GM19193 (cell line): Measurements from ENCODE around the gene UNC5A.

Source experiments
- POLR2A ChIP-seq: IDR thresholded peaks from 4 replicates; pipeline ENCODE4 v1.6.1; 2011; ENCODE audit not compliant: insufficient read depth, insufficient read length; ENCODE audit errors: extremely low read depth

The UNC5A gene

DNA sequence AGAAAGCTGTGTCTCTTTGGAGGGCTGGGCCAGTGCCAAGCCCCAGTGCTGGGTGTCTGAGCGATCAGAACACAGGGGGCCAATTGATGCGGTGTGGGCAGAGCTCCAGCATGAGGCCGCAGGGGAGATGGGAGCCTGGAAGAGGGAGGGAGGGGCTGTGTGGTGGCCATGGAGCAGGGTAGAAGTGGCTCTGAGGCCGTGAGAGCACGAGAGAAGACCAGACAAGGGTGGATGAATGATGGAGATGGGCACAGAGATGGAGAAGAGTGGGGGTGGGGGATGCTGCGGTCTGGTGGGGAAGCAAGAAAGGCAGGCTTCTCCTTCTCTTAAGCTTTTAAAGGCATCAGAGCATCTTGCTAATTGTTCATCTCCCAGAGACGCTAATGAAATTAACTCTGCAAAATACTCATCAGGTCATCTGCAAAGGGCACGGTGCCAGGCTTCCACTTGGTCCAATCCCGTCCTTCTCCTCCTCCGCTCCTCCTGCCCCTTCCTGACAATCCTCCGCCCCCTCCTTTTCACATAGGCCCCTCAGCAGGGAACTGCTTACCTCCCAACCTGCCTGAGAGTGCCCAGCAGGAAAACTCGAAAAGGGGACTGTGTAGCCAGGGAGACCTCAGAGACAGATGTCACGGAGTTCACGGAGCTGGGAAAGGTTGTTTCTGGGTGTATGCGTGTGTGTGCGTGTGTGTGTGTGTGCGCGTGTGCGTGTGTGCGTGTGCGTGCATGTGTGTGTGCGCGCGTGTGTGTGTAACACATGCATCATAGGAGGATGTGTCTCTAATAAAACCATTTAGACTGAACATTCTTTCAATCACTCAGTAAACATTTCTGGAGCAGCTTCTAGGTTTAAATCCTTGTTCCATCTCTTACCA is 7.1 kb upstream of the UNC5A start:
- no peak for TF ChIP-seq POLR2A

DNA sequence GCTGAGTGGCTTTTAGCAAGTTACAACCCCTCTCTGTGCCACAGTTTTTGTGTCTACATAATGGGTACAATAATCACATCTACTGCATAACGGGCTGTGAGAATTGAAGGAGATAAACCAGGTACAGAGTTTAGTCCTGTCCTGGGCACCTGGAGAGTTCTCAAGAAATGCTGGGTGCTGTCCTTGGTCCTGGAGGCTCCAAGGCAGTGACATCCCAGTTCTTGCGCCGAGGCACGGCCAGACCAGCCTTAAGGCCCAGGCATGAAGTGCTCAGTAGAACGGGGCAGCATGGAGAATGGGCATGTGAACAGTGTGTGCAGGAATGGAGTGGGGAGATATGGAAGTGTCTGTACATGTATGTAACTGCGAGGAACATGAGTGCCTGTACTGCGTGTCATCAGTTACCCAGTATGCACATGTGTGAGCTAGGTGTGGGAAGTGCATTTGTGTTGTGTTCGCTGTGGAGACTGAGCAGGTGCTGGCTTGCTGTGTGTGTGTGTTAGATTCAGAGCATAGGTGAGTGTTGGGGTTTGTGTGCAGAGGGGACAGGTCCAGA is 6.3 kb upstream of the UNC5A start:
- no peak for TF ChIP-seq POLR2A

DNA sequence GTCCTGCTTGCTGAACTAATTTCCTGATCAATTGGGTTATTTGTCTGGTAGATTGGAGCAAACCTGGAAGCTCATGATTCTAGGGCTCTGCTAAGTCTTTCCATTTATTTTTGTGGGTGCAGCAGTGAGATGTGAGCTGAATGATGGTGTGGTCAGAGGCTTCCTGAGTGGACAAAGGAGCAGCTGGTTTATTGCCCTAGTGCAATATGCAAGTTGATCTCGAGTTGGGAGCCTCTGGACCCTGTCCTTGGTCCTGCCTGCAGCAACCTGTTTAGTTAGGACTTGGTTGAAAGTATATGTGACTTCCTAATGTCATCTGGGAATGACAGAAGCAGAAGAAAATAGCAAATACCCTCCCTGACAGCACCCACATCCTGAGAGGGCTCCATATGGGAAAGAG is 4.2 kb upstream of the UNC5A start:
- TF ChIP-seq POLR2A = no peak

DNA sequence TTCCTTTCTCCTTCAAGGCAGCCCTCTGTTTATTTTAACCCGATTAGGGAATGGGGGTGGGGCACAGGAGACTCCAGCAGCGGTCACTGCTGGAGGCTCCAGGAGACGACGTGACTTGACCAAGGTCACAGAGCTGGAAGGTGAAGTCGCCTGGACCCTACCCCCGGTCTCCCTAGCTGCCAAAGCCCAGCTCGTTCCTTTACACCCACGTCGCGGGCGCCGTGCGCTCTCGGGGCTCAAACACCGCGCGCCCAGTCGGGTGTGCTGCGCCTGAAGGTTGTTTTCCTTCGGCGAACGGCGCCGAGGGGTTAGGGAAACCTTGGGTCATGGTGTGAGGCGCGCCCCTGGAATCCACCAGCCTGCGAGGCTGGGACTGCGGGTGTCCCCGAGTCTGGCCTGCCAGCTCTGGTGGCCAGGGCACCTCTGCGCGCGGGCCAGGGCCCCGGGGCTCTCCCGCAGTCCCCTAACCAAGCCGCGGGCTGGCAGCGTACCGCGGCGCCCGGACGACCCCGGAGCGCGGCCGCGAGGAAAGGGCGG is 747 bp upstream of the UNC5A start:
- TF ChIP-seq POLR2A = no peak

DNA sequence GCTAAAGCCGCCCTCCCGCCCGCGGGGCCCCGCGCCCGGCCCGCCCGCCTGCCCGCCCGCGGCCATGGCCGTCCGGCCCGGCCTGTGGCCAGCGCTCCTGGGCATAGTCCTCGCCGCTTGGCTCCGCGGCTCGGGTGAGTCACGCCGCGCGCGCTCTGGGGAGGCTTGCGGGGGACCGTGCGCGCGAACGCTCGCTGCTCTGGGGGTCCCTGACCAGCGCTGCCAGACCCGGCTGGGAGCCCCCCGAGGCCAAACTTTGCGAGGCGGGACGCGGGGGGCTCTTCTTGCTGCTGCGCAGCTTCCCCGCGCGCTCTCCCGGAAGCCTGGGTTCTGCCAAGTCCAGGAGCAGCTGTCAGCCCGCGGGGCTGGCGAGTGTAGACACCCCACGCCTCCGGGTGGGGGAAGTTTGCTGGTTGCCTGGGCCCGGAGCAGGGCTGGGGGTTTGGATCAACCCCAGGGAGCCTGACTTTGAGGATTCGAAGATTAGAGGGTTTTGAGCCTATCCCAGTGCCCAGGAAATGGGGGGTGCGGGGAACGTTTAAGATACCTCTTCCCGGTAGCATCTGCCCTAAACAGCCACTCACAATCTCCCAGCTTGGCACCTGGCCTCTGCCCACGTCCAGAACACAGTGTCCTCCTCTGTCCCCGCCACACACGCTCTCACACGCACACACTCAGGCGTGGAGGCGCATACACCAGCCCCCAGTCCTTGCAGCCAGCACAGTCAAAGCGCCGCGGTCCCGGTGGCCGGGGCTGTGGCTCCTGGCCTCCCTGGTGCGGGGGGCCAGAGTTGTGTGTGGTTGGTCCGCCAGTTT is 535 bp downstream of the UNC5A start:
- TF ChIP-seq POLR2A = no peak

DNA sequence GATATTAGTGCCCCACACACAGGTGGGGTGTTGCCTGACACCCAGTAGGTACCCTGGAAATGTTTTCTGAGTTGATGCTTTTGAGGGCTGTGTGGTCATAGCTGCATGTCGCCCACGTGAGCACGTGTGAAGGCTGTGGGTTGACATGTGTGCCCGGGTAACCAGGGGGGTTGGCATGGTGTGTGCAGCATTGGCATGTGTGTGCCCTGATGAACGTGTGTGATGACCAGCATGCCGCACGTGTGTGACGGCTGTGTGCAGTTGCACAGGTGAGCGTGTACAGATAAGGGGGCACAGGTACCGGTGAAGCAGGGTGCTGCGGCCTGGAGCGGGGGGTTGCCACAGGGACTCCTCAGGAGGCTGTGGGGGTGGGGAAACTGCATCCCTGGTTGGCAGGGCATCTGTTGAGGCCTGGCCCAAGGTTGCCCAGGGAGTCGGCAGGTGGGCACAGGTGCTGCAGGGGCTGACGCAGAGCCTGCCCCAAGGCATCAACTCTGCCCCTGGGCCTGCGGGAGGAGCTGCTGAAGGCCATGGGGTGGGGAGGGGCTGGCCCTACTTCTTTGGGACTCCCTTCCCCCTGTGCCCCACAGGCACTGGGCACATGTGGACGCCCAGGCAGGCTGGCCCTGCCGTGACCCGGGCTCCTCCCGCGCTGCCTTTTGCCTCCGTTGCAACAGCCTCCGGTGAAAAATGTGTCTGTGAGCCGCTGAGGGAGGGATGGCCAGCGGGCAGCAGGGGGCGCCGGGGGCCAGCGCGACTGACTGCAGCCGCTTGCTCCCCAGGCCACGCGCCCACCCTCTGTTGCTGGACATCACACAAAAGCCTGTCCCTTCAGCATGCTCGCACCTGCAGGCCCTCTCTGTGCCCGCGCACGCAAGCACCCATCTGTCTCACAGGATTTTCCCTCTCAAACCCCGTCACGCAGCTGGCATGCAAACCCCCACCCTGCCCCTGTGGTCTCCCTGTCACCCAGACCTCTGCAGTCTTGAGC is 2.2 kb downstream of the UNC5A start:
- TF ChIP-seq POLR2A = no peak

DNA sequence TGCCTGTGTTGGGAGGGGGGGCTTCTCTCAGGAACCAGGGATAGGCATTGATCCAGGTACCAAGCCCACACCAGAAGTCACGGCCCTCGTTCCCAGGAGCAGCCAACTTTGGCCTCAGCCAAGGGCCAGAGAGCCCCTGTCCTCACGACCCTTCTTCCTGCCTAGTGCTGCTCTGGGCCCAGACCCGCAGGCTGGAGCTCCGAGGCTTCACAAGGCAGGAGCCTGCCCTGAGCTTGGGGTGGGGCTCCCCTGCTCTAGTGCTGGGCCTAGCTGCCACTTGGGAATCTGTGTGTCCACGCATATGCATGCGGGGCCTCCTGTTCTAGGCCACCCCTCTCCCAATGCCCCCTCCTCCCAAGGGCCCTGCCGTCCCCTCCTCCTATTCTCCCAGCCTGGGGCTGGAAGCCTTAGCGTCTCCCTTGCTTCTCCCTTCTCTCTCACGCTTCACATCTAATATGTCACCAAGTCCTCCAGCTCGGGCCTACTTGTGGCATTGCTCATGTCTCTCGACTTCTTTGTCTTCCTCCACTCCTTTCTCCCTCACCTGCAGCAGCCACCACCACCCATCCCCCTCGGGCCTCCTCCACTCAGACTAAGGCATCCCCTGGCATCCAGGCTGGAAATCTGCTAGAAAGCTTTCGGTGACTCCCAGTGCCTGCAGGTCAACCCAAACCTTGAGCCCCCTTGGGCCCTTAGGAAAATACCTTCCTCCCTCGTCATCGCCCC is 3.4 kb downstream of the UNC5A start:
- no peak for TF ChIP-seq POLR2A

DNA sequence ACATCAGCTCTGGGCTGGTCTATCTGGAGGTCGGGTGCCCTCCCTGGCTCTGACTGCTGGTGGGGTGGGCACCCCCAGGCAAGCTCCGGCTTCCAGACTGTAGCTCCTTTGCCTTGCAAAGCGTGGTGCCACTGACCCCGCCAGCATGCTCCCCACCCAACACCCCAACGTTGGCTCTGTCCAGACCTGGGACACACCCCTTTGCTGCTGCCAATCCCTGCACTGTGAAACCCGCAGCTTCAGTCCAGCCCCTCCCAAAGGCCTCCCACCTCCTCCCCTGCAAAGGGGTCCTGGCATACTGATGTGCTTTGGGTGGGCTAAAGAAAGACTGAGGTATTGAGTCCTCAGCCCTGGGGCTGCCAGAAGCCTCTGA is 3.9 kb downstream of the UNC5A start:
- TF ChIP-seq POLR2A = no peak

DNA sequence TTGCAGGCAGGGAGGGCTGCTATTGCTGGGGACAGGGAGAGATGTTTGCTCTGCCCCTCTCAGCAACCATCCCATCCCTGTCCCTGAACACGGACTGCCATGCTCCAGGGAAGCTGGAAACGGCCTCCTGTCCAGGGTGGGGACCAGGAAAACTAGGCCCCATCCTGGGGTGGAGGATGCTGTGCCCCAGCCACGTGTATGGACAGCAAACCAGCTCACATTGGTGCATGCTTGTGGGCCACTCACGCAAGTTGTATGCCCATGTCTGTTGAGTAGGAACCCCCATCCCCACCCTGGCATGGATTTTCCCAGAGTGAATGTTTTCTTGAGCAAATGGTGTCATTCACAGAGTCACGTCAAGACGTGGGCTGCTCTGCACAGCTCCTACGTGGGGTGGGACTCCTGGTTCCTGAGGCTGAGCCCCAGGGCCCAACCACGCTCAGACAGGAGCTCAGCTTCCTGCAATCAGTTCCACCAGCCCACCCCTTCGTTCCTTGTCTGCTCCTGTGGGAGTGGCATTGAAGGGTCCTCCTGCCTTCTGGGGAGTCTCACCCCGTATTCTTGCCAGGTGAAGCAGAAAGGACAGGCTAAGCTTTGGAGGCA is 4.6 kb downstream of the UNC5A start:
- no peak for TF ChIP-seq POLR2A

DNA sequence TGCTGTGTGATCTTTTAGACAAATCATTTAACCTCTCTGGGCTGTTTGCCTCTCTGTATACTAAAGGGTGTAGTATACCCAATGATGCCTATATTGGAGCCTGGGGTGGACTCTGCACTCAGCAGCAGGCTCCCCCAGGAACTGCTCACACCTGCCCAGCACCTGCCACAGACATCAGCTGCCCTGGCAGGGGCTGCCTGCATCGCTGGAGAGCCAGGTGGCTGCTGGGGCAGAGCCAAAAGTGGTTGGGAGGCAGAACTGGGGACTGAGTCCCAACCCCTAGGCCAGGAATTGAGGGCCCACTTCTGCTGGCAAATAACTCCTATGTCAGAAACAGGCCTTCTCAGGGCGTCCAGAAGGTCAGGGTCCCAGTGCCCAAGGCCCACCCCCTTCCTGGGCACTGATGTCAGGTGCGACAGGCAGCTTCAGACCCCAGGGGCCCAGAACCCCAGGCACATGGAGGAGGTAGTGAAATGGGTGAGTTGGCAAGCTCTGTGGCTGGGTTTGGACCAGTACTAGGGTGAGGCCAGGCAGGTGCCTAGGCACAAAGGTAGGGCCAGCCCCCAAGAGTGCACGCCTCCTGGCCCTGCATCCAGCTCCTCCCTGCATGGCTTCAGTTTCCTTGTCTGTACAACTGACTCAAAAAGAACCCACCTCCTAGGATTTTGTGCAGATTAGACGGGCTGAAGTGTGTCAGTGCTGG is 5.8 kb downstream of the UNC5A start:
- TF ChIP-seq POLR2A = no peak

DNA sequence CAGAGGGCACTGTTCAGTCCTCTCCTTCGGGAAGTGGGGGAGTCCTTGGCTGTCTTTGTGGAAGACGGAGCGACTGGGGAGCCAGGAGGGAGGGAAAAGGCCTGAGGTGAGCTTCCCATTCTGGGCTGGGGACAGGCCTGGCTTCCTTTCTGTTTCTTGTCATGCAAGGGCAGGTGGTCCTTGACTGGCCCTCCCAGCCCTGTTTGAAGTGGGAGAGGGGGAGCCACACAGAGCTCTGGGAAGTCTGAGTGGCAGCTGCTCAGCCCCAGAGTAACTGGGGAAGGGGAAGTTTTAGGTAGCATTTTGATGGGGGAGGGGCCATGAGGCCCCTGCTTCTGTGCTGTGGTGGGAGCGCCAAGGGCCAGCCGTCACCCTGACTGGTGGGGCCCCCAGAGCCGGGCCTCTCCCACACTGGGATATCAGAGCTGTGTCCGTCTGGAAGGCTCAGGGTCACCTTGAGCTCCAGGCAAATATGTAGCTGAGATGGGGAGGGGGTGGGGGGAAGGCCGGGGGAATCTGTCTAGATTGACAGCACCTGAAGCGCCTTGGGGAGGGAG is 6.5 kb downstream of the UNC5A start:
- no peak for TF ChIP-seq POLR2A

DNA sequence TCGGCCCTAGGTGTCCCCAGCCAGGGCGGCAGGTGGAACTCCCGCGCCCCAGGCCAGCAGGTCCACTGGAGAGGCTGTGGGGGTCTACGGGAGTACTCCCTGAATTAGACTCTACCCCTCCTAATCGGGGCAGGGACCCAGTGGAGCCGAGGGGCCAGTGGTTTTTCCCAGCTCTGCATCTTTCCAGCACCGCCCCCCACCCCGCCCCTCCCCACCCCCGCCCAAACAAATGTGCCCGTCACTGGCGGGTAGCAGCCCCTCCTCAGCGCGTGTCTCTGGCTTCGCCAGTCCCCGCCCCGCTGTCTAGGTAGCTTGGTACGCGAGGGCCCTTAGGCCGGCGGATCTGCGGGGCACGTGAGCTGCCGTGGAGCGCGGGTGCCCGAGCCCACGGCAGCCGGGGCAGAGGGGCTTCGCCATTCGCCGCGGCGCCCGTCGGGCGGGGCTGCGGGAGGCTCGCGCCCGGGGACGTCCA is 7.0 kb downstream of the UNC5A start:
- TF ChIP-seq POLR2A = no peak
